HCT116 (cell line): Measurements from ENCODE around the gene CPT1C. TPM values are rescaled to one million over a fixed set of nuclear protein-coding genes. Genes with fewer than 3 reads are reported as not detected.

Experiments
- ATAC-seq: fragments of 200-7000 bp; cut with Tn5 transposase; 2 replicates; pipeline ENCODE4 v1.9.1; 2020; ENCODE audit warnings: mild to moderate bottlenecking, moderate library complexity
- BruUV-seq: library from RNA; stranded (reverse); fragments of 400-500 nt; replicated peaks from 2 replicates; lab custom pipeline; 2021; lab: Mats Ljungman, UMichigan
- CTCF ChIA-PET: fragments of 300-600 bp; sonication (Branson Sonifier 250); formaldehyde crosslinking; loops from one replicate; lab custom pipeline; 2021; ENCODE audit warnings: antibody characterized with exemption; lab: Charles Lee
- POLR2A ChIA-PET: fragments of 300-600, 350-600 bp; sonication (Branson Sonifier 250); formaldehyde crosslinking; loops from one replicate; lab custom pipeline; 2021; ENCODE audit warnings: antibody characterized with exemption; lab: Charles Lee
- RAD21 ChIA-PET, 2 experiments: fragments of 300-600 bp; sonication (Branson Sonifier 250); formaldehyde crosslinking; loops; one replicate each; lab custom pipeline; 2023; ENCODE audit warnings: low total read pairs in 2 of 2; ENCODE audit not compliant: uncharacterized antibody in 2 of 2, unreplicated experiment in 2 of 2, low non-redundant PET in 1 of 2; lab: Charles Lee
- DNase-seq: peaks from one replicate; pipeline ENCODE4 v3.0.0-alpha.2; 2010; ENCODE audit warnings: low read depth, low spot score
- H2AFZ ChIP-seq: fragments of 200-600 bp; shearing (Covaris generic), sonication (generic); 2 replicates; pipeline ENCODE4 v1.6.1; 2017; ENCODE audit warnings: low read depth, mixed run types, mixed read lengths, antibody characterized with exemption, low read length; ENCODE audit not compliant: poor library complexity, severe bottlenecking
- H3K27ac ChIP-seq: 2 replicates; pipeline ENCODE4 v1.5.1; 2012; ENCODE audit warnings: low read depth, low read length
- H3K27me3 ChIP-seq: fragments of 200-600 bp; sonication (generic); 2 replicates; pipeline ENCODE4 v1.6.1; 2016; ENCODE audit warnings: mixed run types, low read length, mixed read lengths; ENCODE audit not compliant: insufficient read depth
- H3K36me3 ChIP-seq, 2 experiments: fragments of 200-500 bp in 1 of 2; fragments of 200-600 bp in 1 of 2; sonication (Bioruptor generic) in 1 of 2; sonication (generic) in 1 of 2; 2 replicates each; pipeline versions ENCODE4 v1.5.1 to v1.6.1; 2014 to 2016; ENCODE audit warnings: low read length in 2 of 2, inconsistent platforms in 1 of 2, mixed read lengths in 1 of 2, mixed run types in 1 of 2; ENCODE audit not compliant: insufficient read depth in 2 of 2, control insufficient read depth in 1 of 2
- H3K4me1 ChIP-seq, 2 experiments: fragments of 200-600 bp in 1 of 2; sonication (generic) in 1 of 2; 2 replicates each; pipeline versions ENCODE4 v1.5.1 to v1.6.1; 2012 to 2017; ENCODE audit warnings: low read length in 2 of 2, inconsistent platforms in 1 of 2, mild to moderate bottlenecking in 1 of 2, mixed read lengths in 1 of 2, mixed run types in 1 of 2, moderate library complexity in 1 of 2; ENCODE audit not compliant: insufficient read depth in 2 of 2, control insufficient read depth in 1 of 2
- H3K4me2 ChIP-seq: fragments of 200-600 bp; sonication (generic); 2 replicates; pipeline ENCODE4 v1.6.1; 2017; ENCODE audit warnings: mixed run types, low read length, mixed read lengths
- H3K4me3 ChIP-seq, 2 experiments: fragments of 200-600 bp in 1 of 2; sonication (generic) in 1 of 2; replicated peaks in 1 of 2; 2 replicates each; pipeline ENCODE4 v1.5.1; 2011 to 2016; ENCODE audit warnings: low read length in 2 of 2, control low read depth in 1 of 2, low read depth in 1 of 2, mild to moderate bottlenecking in 1 of 2, mixed read lengths in 1 of 2, mixed run types in 1 of 2
- H3K79me2 ChIP-seq: fragments of 200-600 bp; sonication (generic); 2 replicates; pipeline ENCODE4 v1.6.1; 2017; ENCODE audit warnings: mild to moderate bottlenecking, mixed run types, low read length, moderate library complexity, mixed read lengths; ENCODE audit not compliant: insufficient read depth
- H3K9ac ChIP-seq: fragments of 200-600 bp; sonication (generic); 2 replicates; pipeline ENCODE4 v1.6.1; 2016; ENCODE audit warnings: low read length, mixed read lengths
- H3K9me2 ChIP-seq: fragments of 200-600 bp; sonication (generic), shearing (Covaris generic); 2 replicates; pipeline ENCODE4 v1.6.1; 2017; ENCODE audit warnings: mixed run types, mild to moderate bottlenecking, moderate library complexity; ENCODE audit not compliant: insufficient read depth
- H3K9me3 ChIP-seq, 2 experiments: fragments of 200-500 bp in 1 of 2; fragments of 200-600 bp in 1 of 2; sonication (Bioruptor generic) in 1 of 2; sonication (generic) in 1 of 2; 2 replicates each; pipeline ENCODE4 v1.6.1; 2014 to 2017; ENCODE audit warnings: low read length in 2 of 2, mixed read lengths in 2 of 2, inconsistent platforms in 1 of 2, low read depth in 1 of 2, mild to moderate bottlenecking in 1 of 2, mixed run types in 1 of 2, moderate library complexity in 1 of 2; ENCODE audit not compliant: control insufficient read depth in 1 of 2, insufficient read depth in 1 of 2
- H4K20me1 ChIP-seq: fragments of 200-600 bp; sonication (generic), shearing (Covaris generic); 2 replicates; pipeline ENCODE4 v1.6.1; 2017; ENCODE audit warnings: mixed run types, mild to moderate bottlenecking, moderate library complexity; ENCODE audit not compliant: insufficient read depth
- CEBPB ChIP-seq: IDR thresholded peaks from 2 replicates; pipeline ENCODE4 v1.6.1; 2012; ENCODE audit warnings: low read depth
- JUND ChIP-seq: IDR thresholded peaks from 2 replicates; pipeline ENCODE4 v1.6.1; 2012
- POLR2A ChIP-seq: IDR thresholded peaks from 2 replicates; pipeline ENCODE4 v1.7.0; 2011; ENCODE audit warnings: borderline replicate concordance; ENCODE audit not compliant: insufficient read depth, insufficient read length; ENCODE audit errors: extremely low read depth
- RAD21 ChIP-seq: IDR thresholded peaks from 2 replicates; pipeline ENCODE4 v1.6.1; 2012; ENCODE audit warnings: low read depth, mild to moderate bottlenecking
- SRF ChIP-seq: IDR thresholded peaks from 2 replicates; pipeline ENCODE4 v1.6.1; 2012; ENCODE audit warnings: low read depth
- ZFX ChIP-seq: fragments of 450-650 bp; IDR thresholded peaks from 2 replicates; pipeline ENCODE4 v1.6.1; 2017
- ZNF274 ChIP-seq: fragments of 200-500 bp; sonication (Bioruptor generic); IDR thresholded peaks from 2 replicates; pipeline ENCODE4 v1.6.1; 2014; ENCODE audit warnings: mild to moderate bottlenecking, low read depth, low read length, inconsistent platforms
- intact Hi-C: fragments of 100-400 bp; cut with micrococcal nuclease; formaldehyde crosslinking; loops from 2 replicates; pipeline ENCODE4 v1.10.0; 2022
- total RNA-seq: library from RNA; stranded (reverse); gene quantifications from one replicate; pipeline ENCODE4 v1.2.1, GENCODE V29; 2021; ENCODE audit not compliant: unreplicated experiment
- TF ChIP-seq, protein P1 (sequence below): IDR thresholded peaks from 2 replicates; pipeline ENCODE4 v1.6.1; 2011; ENCODE audit warnings: mild to moderate bottlenecking, low read length, moderate library complexity; ENCODE audit not compliant: insufficient replicate concordance; ENCODE audit errors: extremely low read depth
- TF ChIP-seq, protein P2 (sequence below), 3 experiments: fragments of 200-600 bp in 1 of 3; sonication (generic) in 1 of 3; IDR thresholded peaks in 2 of 3; conservative IDR thresholded peaks in 1 of 3; 2 replicates each; pipeline ENCODE4 v1.5.1; 2012 to 2017; ENCODE audit warnings: low read depth in 2 of 3, low read length in 2 of 3, antibody characterized with exemption in 1 of 3, borderline replicate concordance in 1 of 3, control low read depth in 1 of 3, mild to moderate bottlenecking in 1 of 3, mixed read lengths in 1 of 3, mixed run types in 1 of 3, moderate library complexity in 1 of 3; ENCODE audit not compliant: insufficient read depth in 1 of 3
- TF ChIP-seq, protein P3 (sequence below): IDR thresholded peaks from 2 replicates; pipeline ENCODE4 v1.6.1; 2012
- TF ChIP-seq, protein P4 (sequence below): IDR thresholded peaks from 2 replicates; pipeline ENCODE4 v1.6.1; 2012
- TF ChIP-seq, protein P5 (sequence below): IDR thresholded peaks from 2 replicates; pipeline ENCODE4 v1.6.1; 2012; ENCODE audit warnings: low read depth

The CPT1C gene
- total RNA-seq, 1 experiment from 2014 or later, result 12.0 TPM

DNA sequence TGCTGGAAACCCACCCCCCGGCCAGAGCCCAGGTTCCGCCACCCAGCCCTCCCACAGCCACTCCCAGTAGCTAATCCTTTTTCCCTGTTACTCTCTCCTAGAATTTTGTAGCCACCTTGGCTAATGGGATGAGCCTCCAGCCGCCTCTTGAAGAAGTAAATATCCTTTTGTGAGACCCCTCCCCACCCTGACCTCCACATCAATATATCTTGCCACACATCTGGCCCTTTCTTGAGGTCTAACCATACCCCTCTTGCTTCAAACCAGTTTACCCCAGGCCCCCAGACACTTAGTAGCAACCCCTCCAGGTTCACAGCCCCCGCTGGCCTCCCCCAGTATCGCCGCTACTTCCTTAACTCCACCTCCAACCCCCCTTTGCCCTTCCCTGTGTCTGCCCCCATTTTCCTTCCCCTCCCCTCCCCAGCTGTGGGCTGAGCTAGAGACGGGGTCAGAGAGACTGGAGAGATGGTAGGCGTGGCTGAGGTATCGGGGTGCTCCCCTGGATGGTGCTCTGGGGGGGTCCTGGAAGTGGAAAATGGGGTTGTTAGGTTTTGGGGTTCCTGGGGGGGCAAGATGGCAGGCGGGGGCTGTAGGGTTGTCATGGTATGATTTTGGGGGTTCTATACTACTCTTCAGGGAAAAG lies 11.0 kb upstream of the CPT1C start:
- intact Hi-C loops, result loop anchor here (5.0 kb wide), 2 partner anchors 88 to 108 kb away; partner anchors contain the start of gene PRR12
- Histone ChIP-seq H3K9ac (peak overlapping the region; percentile 27; the same call in 1 of the 2 replicates), H3K9me3 (no peaks in the 10 kb centered on the region), H3K4me1 (peaks cover 25 to 38% of the 10 kb centered on the region in 2 experiments), H3K4me3 (no peak overlapping the region), H3K9me2 (no peaks in the 10 kb centered on the region), H3K4me2 (peak overlapping the region; percentile 58), H3K27me3 (no peaks in the 10 kb centered on the region), H3K36me3 (peaks cover 22 to 38% of the 10 kb centered on the region in 2 experiments; a peak in 3 of 4 replicates), H2AFZ (no peak overlapping the region), H3K27ac (peak overlapping the region; percentile 34), H3K79me2 (peaks cover 76% of the 10 kb centered on the region), H4K20me1 (peaks cover 35% of the 10 kb centered on the region; the same call in 1 of the 2 replicates)
- RAD21 ChIA-PET, result no interaction called here
- no peak for DNase-seq
- POLR2A ChIA-PET, result interaction anchor here (1.4 kb wide), 1 partner anchor 133 kb away, joined by 4 read pairs; no protein-coding TSS in a partner anchor
- BruUV-seq, result no TSS peak
- TF ChIP-seq JUND, result no peak
- TF ChIP-seq, protein P1, sequence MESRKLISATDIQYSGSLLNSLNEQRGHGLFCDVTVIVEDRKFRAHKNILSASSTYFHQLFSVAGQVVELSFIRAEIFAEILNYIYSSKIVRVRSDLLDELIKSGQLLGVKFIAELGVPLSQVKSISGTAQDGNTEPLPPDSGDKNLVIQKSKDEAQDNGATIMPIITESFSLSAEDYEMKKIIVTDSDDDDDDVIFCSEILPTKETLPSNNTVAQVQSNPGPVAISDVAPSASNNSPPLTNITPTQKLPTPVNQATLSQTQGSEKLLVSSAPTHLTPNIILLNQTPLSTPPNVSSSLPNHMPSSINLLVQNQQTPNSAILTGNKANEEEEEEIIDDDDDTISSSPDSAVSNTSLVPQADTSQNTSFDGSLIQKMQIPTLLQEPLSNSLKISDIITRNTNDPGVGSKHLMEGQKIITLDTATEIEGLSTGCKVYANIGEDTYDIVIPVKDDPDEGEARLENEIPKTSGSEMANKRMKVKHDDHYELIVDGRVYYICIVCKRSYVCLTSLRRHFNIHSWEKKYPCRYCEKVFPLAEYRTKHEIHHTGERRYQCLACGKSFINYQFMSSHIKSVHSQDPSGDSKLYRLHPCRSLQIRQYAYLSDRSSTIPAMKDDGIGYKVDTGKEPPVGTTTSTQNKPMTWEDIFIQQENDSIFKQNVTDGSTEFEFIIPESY, result no peak
- no peak for TF ChIP-seq ZNF274
- no peak for TF ChIP-seq POLR2A
- TF ChIP-seq RAD21, result no peak
- TF ChIP-seq, protein P2, sequence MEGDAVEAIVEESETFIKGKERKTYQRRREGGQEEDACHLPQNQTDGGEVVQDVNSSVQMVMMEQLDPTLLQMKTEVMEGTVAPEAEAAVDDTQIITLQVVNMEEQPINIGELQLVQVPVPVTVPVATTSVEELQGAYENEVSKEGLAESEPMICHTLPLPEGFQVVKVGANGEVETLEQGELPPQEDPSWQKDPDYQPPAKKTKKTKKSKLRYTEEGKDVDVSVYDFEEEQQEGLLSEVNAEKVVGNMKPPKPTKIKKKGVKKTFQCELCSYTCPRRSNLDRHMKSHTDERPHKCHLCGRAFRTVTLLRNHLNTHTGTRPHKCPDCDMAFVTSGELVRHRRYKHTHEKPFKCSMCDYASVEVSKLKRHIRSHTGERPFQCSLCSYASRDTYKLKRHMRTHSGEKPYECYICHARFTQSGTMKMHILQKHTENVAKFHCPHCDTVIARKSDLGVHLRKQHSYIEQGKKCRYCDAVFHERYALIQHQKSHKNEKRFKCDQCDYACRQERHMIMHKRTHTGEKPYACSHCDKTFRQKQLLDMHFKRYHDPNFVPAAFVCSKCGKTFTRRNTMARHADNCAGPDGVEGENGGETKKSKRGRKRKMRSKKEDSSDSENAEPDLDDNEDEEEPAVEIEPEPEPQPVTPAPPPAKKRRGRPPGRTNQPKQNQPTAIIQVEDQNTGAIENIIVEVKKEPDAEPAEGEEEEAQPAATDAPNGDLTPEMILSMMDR (IDR thresholded peaks at IDR 0.05 in 2 of 3, conservative IDR thresholded peaks at IDR 0.05 in 1 of 3; ENCODE audit: borderline replicate concordance in 1 of 3, insufficient read depth in 1 of 3, low read depth in 2 of 3, low read length in 2 of 3), result no peak
- TF ChIP-seq, protein P3, sequence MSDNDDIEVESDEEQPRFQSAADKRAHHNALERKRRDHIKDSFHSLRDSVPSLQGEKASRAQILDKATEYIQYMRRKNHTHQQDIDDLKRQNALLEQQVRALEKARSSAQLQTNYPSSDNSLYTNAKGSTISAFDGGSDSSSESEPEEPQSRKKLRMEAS, result no peak
- TF ChIP-seq CEBPB, result no peak
- TF ChIP-seq SRF, result no peak
- TF ChIP-seq, protein P4, sequence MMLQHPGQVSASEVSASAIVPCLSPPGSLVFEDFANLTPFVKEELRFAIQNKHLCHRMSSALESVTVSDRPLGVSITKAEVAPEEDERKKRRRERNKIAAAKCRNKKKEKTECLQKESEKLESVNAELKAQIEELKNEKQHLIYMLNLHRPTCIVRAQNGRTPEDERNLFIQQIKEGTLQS, result no peak
- no peak for TF ChIP-seq ZFX
- TF ChIP-seq, protein P5, sequence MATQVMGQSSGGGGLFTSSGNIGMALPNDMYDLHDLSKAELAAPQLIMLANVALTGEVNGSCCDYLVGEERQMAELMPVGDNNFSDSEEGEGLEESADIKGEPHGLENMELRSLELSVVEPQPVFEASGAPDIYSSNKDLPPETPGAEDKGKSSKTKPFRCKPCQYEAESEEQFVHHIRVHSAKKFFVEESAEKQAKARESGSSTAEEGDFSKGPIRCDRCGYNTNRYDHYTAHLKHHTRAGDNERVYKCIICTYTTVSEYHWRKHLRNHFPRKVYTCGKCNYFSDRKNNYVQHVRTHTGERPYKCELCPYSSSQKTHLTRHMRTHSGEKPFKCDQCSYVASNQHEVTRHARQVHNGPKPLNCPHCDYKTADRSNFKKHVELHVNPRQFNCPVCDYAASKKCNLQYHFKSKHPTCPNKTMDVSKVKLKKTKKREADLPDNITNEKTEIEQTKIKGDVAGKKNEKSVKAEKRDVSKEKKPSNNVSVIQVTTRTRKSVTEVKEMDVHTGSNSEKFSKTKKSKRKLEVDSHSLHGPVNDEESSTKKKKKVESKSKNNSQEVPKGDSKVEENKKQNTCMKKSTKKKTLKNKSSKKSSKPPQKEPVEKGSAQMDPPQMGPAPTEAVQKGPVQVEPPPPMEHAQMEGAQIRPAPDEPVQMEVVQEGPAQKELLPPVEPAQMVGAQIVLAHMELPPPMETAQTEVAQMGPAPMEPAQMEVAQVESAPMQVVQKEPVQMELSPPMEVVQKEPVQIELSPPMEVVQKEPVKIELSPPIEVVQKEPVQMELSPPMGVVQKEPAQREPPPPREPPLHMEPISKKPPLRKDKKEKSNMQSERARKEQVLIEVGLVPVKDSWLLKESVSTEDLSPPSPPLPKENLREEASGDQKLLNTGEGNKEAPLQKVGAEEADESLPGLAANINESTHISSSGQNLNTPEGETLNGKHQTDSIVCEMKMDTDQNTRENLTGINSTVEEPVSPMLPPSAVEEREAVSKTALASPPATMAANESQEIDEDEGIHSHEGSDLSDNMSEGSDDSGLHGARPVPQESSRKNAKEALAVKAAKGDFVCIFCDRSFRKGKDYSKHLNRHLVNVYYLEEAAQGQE, result no peak
- CTCF ChIA-PET, result no interaction called here
- ATAC-seq, result no peak
